ENCODE data around the gene MYZAP. TPM values are rescaled to one million over a fixed set of nuclear protein-coding genes. Genes with fewer than 3 reads are reported as not detected.

Gene MYZAP
- total and polyA plus RNA-seq, 7 donors, result 7.2 to 55.6 (median 39.1) TPM

DNA sequence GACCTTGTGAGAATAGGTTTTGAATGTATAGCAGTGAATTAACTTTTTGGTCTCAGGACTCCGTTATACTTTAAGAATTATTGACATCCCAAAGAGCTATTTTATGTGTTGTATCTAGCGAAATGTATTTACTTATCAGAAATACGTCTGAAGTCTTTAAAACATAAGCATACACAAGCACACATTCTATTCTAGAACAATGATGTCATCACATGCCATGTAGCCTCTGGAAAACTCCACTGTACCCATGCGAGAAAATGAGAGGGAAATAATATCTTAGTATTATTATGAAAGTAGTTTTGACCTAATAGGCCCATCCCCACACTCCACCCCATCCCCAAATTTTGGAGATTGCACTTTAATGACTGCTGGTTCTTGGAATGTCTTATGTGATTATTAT lies 116.3 kb downstream of the MYZAP start:
- intact Hi-C loops (cut with DNase I), result loop anchor here (5.0 kb wide), 1 partner anchor 146 kb away; no protein-coding TSS in a partner anchor
- Histone ChIP-seq H3K4me3 (peak overlapping the region; percentile 82 to 96 (median 86)), H3K27me3 (no peaks in the 10 kb centered on the region), H3K4me1 (peaks cover 0 to 35% (median 28%) of the 10 kb centered on the region in 4 donors), H3K27ac (peak overlapping the region; percentile 94 to 97 (median 96)), H3K36me3 (peaks cover 5 to 42% (median 28%) of the 10 kb centered on the region in 4 donors), H3K9me3 (no peaks in the 10 kb centered on the region)
- no peak for DNase-seq
- WGBS, 2 donors, result 35 to 60% methylated on average over 4 of the region's 4 CpGs
- TF ChIP-seq, protein P1, sequence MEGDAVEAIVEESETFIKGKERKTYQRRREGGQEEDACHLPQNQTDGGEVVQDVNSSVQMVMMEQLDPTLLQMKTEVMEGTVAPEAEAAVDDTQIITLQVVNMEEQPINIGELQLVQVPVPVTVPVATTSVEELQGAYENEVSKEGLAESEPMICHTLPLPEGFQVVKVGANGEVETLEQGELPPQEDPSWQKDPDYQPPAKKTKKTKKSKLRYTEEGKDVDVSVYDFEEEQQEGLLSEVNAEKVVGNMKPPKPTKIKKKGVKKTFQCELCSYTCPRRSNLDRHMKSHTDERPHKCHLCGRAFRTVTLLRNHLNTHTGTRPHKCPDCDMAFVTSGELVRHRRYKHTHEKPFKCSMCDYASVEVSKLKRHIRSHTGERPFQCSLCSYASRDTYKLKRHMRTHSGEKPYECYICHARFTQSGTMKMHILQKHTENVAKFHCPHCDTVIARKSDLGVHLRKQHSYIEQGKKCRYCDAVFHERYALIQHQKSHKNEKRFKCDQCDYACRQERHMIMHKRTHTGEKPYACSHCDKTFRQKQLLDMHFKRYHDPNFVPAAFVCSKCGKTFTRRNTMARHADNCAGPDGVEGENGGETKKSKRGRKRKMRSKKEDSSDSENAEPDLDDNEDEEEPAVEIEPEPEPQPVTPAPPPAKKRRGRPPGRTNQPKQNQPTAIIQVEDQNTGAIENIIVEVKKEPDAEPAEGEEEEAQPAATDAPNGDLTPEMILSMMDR (IDR thresholded peaks at IDR 0.05), result no peak
- peak in 1 of 4 donors; percentile 27 for TF ChIP-seq POLR2AphosphoS5 (IDR thresholded peaks at IDR 0.05)

DNA sequence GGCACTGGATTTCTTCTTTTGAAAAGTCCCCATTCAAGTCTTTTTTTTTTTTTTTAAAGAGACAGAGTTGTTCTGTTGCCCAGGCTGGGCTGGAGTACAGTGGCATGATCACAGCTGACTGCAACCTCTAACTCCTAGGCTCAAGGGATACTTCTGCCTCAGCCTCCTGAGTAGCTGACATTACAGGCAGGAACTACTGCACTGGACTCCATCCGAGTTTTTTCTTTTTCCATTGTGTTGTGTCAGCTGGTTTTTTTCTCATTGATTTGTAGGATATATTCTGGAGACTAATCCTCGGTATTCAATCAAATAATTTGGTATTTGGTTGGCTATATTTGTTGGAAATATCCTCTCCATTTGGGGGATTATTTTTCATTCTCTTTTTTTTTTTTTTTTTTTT lies 126.6 kb downstream of the MYZAP start:
- Histone ChIP-seq H3K4me3 (no peak overlapping the region), H3K27me3 (no peaks in the 10 kb centered on the region), H3K27ac (no peak overlapping the region), H3K9me3 (no peaks in the 10 kb centered on the region), H3K4me1 (no peaks in the 10 kb centered on the region), H3K36me3 (peaks cover 7 to 47% (median 8%) of the 10 kb centered on the region in 4 donors)
- DNase-seq, result no peak
- WGBS, 2 donors, result 90 to 94% methylated on average over 2 of the region's 2 CpGs
- intact Hi-C loops (cut with DNase I), result no loop called here
- TF ChIP-seq POLR2A (IDR thresholded peaks at IDR 0.05) (no peak), EP300 (IDR thresholded peaks at IDR 0.05) (no peak), POLR2AphosphoS5 (IDR thresholded peaks at IDR 0.05) (no peak)
- TF ChIP-seq, protein P1 (IDR thresholded peaks at IDR 0.05), result no peak

DNA sequence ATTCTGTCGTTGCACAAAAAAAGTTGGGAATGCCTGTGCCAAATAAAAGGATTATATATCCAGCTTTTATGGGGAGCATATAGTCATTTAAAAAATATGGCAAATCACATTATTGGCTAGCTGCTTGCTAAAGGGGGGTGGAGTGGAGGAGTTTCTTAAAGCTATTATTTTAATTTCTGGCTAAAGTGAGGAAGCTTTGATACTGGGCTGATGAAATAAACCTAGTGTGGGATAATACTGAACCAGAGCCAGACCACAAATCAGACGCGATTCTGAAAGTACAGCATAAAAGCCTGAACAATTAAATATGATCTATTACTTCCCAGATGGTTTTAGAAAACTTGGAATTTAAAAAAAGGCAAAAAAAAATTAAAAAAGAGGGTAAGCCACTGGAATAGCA lies 129.2 kb downstream of the MYZAP start:
- DNase-seq, result no peak
- H3K36me3 ChIP-seq, result peaks cover 0 to 23% (median 0%) of the 10 kb centered on the region in 4 donors
- H3K27me3 ChIP-seq, result no peaks in the 10 kb centered on the region
- no peak overlapping the region for H3K4me3 ChIP-seq
- H3K4me1 ChIP-seq, result no peaks in the 10 kb centered on the region
- 53 to 58% methylated on average over 3 of the region's 3 CpGs for WGBS, 2 donors
- H3K9me3 ChIP-seq, result peaks cover 0 to 1% (median 0%) of the 10 kb centered on the region in 4 donors
- TF ChIP-seq POLR2A (IDR thresholded peaks at IDR 0.05) (no peak), POLR2AphosphoS5 (IDR thresholded peaks at IDR 0.05) (no peak), EP300 (IDR thresholded peaks at IDR 0.05) (no peak)
- TF ChIP-seq, protein P1 (IDR thresholded peaks at IDR 0.05), result no peak
- no peak overlapping the region for H3K27ac ChIP-seq
- intact Hi-C loops (cut with DNase I), result no loop called here

DNA sequence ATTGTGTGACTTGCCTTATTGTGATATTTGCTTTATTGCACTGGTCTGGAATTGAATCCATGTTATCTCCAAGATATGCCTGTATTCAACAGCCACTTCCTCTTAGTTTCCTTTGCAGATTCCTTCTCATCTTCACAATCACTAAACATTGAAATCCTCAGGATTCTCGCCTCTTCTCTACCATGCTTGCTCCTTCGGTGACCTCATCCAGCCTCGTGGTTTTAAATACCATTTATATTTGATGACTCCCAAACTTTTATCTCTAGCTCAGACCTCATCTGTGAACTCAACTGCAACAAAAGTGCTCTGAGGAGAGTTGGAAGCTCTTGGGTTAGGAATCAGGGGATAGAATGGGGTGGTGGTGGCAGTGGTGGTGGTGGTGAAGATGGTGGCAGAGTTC lies 134.7 kb downstream of the MYZAP start:
- intact Hi-C loops (cut with DNase I), result no loop called here
- WGBS, 2 donors, result 81 to 94% methylated on average over 3 of the region's 3 CpGs
- no peaks in the 10 kb centered on the region for H3K4me1 ChIP-seq

More for the DNA sequence above, 134.7 kb downstream of the MYZAP start:
- Histone ChIP-seq H3K9me3 (peaks cover 0 to 1% (median 0%) of the 10 kb centered on the region in 4 donors), H3K36me3 (no peaks in the 10 kb centered on the region), H3K27ac (no peak overlapping the region), H3K27me3 (no peaks in the 10 kb centered on the region), H3K4me3 (no peak overlapping the region)
- no peak for DNase-seq
- TF ChIP-seq EP300 (IDR thresholded peaks at IDR 0.05) (no peak), POLR2A (IDR thresholded peaks at IDR 0.05) (no peak), POLR2AphosphoS5 (IDR thresholded peaks at IDR 0.05) (no peak)
- TF ChIP-seq, protein P1 (IDR thresholded peaks at IDR 0.05), result no peak

Measured in sigmoid colon (tissue), 7 donors.